AG09319 (cell line): ENCODE data around the gene LSAMP.

Experiments
- DNase-seq: peaks from one replicate; pipeline ENCODE4 v3.0.0-alpha.2; 2010; ENCODE audit warnings: low read depth; ENCODE audit errors: extremely low read depth
- CTCF ChIP-seq: IDR thresholded peaks from 2 replicates; pipeline ENCODE4 v1.5.1; 2011; ENCODE audit warnings: low read depth, mild to moderate bottlenecking, inconsistent platforms, low read length, moderate library complexity

LSAMP gene

DNA sequence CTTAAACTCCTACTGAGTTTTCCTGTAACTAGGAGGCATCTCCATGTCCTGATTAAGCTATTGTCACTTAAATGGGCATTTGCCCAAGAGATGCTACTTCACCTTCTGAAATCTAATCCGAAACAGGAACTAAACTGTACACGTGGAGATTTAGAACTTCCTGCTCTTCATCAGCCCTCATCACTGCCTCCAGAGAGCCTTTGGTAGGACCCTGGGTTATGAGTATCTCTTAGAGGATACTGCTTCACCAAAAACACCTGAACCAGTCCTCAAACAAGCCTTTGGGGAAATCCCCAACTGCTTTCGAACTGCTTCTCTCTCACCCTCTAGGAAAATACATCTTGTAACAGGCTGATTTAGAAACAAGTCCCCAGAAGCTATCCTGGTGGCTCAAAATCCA, 501.7 kb downstream of the LSAMP start:
- no peak for DNase-seq
- TF ChIP-seq CTCF = no peak

DNA sequence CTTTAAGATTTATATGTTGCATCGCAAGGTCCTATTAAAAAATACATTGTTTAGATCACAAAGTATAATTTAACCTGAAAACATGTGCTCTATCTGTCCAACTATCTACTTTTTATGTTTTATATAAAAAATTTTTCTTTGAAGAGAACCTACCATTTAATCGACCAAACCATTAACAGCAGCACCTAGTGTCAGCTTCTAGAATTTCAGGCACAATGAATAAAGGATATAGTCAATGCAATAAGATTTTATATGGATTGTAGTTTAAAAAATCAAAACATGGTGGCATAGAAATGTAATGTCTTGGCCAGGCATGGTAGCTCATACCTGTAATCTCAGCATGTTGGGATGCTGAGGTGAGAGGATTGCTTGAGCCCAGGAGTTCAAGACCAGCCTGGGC, 508.2 kb downstream of the LSAMP start:
- peak; percentile 17 for TF ChIP-seq CTCF
- no peak for DNase-seq

- no peak for DNase-seq
- TF ChIP-seq CTCF = no peak
Observed at GRCh38 chr3:115932807-115933206, 512.5 kb downstream of the LSAMP start.

DNA sequence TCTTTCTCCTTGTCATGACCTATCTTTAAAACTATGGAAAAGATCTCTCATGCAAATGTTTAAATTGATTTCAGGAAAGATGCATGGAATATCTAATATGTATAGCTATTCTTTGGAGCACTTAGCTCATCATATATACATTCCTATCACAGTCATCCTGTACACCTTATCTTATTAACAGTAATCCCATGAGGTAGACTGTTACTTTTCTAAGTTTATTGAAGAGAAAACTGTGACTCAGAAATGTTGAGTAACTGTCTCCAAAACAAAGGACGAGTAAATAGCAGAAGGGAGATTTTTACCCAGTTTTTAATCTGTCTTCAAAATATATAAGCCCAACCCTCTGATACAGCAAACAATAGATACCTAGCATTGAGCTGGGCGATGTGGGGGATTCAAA, 513.7 kb downstream of the LSAMP start:
- DNase-seq = no peak

DNA sequence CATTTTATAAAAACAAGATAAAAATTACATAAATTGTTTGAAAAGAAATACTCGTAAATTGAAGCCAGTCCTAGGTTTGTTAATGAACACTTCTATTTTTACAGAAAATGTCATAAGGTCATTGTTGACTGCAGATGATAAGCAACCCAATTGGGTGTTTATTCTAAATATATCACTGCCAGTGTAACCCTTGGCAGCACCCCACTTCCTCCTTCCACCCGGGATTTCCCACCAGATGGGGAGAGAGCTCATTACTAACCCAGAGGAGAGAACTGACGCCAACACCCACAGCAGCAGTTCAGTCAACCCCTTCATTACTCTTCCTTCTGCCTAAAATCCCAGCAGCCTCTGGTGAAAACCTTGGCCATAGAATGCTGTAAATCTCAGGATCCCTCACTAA, 514.4 kb downstream of the LSAMP start:
- no peak for DNase-seq
- no peak for TF ChIP-seq CTCF

More for the DNA sequence above, 513.7 kb downstream of the LSAMP start:
- no peak for TF ChIP-seq CTCF

- no peak for DNase-seq
- TF ChIP-seq CTCF = no peak
Observed at GRCh38 chr3:115930168-115930567, 515.1 kb downstream of the LSAMP start.

GRCh38 chr3:115928376-115928775, 516.9 kb downstream of the LSAMP start:
- no peak for TF ChIP-seq CTCF
- DNase-seq = no peak

DNA sequence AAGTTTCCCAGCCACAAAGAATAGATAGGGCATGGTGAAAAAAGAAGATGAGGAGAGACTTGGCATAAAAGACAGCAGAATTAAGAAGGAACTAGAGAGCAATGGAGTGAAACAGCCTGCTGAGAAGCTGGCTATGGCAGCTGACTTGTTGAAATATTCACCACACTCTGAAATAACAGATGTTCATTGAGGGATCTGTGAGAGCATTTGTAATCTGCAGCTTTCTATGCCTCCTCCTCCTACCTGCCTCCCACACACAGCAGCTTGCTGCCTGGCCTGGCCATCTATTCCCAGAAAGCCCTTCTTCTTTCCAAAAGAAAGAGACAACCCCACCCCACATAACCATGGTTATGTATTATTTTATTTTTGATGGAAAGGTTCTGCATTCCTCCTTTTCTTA, 518.1 kb downstream of the LSAMP start:
- DNase-seq = no peak

More for the DNA sequence above, 518.1 kb downstream of the LSAMP start:
- TF ChIP-seq CTCF = no peak
